ENCODE measurements around the gene SLC7A4. TPM values are rescaled to one million over a fixed set of nuclear protein-coding genes. Genes with fewer than 3 reads are reported as not detected.

Gene SLC7A4
- total RNA-seq, 1 donor from 2014 or later, result not detected

GRCh38 chr22:20994902-20995241, 37.5 kb downstream of the SLC7A4 start:
- Histone ChIP-seq H3F3A (ENCODE audit: low read depth) (peaks cover 8% of the 10 kb centered on the region), H4K20me1 (ENCODE audit: low read depth) (no peaks in the 10 kb centered on the region), H2AFZ (replicated peaks) (no peak overlapping the region), H3K27me3 (no peaks in the 10 kb centered on the region), H3K4me2 (no peak overlapping the region), H3K79me2 (ENCODE audit: low read depth) (peaks cover 1% of the 10 kb centered on the region), H3K27ac (no peak overlapping the region), H3K36me3 (no peaks in the 10 kb centered on the region), H3K4me1 (no peaks in the 10 kb centered on the region), H3K9me3 (ENCODE audit: low read depth) (no peaks in the 10 kb centered on the region), H3K9ac (no peak overlapping the region), H3K4me3 (no peak overlapping the region)
- Mint-ChIP-seq H3K4me3 (peak overlapping the region; percentile 35), H3K27ac (peak overlapping the region; percentile 42), H3K36me3 (peaks cover 1% of the 10 kb centered on the region), H3K27me3 (ENCODE audit: insufficient read depth, low read depth) (peaks cover 2% of the 10 kb centered on the region), H3K9me3 (no peaks in the 10 kb centered on the region), H3K4me1 (peaks cover 3% of the 10 kb centered on the region)
- no peak for TF ChIP-seq EZH2phosphoT487 (IDR thresholded peaks at IDR 0.05)
- no peak for TF ChIP-seq EZH2 (IDR thresholded peaks at IDR 0.05)
- TF ChIP-seq, protein P1, sequence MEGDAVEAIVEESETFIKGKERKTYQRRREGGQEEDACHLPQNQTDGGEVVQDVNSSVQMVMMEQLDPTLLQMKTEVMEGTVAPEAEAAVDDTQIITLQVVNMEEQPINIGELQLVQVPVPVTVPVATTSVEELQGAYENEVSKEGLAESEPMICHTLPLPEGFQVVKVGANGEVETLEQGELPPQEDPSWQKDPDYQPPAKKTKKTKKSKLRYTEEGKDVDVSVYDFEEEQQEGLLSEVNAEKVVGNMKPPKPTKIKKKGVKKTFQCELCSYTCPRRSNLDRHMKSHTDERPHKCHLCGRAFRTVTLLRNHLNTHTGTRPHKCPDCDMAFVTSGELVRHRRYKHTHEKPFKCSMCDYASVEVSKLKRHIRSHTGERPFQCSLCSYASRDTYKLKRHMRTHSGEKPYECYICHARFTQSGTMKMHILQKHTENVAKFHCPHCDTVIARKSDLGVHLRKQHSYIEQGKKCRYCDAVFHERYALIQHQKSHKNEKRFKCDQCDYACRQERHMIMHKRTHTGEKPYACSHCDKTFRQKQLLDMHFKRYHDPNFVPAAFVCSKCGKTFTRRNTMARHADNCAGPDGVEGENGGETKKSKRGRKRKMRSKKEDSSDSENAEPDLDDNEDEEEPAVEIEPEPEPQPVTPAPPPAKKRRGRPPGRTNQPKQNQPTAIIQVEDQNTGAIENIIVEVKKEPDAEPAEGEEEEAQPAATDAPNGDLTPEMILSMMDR (IDR thresholded peaks at IDR 0.05), result no peak
- no peak for DNase-seq (ENCODE audit: low spot score)

DNA sequence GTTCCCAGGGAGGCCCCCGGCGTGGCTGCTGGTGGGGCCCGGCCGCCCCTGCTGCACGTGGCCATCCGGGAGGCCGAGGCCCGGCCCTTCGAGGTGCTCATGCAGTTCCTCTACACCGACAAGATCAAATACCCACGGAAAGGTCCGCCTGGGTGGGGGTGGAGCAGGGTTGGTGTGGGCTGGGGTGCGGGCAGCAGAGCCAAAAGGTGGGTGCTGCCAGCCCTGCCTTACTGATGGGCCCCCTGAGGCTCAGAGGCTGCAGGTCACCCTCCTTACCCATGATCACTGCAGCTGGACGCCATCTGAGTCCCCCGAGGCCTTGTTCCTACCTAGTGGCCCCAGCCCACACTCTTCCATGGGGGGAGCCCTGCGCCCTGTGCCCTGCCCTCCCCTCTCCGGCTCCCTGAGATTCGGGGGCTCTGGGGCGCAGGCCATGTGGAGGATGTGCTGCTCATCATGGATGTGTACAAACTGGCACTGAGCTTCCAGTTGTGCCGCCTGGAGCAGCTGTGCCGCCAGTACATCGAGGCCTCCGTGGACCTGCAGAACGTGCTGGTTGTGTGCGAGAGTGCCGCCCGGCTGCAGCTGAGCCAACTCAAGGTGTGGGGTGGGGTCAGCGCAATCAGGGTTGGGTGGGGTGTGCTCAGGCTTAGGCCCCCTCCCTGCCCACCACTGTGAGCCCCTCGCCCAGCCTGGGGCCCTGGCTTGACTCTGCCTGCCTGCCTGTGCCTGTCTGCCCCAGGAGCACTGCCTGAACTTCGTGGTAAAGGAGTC, 38.0 kb downstream of the SLC7A4 start:
- peaks cover 1% of the 10 kb centered on the region for H3K36me3 Mint-ChIP-seq

DNA sequence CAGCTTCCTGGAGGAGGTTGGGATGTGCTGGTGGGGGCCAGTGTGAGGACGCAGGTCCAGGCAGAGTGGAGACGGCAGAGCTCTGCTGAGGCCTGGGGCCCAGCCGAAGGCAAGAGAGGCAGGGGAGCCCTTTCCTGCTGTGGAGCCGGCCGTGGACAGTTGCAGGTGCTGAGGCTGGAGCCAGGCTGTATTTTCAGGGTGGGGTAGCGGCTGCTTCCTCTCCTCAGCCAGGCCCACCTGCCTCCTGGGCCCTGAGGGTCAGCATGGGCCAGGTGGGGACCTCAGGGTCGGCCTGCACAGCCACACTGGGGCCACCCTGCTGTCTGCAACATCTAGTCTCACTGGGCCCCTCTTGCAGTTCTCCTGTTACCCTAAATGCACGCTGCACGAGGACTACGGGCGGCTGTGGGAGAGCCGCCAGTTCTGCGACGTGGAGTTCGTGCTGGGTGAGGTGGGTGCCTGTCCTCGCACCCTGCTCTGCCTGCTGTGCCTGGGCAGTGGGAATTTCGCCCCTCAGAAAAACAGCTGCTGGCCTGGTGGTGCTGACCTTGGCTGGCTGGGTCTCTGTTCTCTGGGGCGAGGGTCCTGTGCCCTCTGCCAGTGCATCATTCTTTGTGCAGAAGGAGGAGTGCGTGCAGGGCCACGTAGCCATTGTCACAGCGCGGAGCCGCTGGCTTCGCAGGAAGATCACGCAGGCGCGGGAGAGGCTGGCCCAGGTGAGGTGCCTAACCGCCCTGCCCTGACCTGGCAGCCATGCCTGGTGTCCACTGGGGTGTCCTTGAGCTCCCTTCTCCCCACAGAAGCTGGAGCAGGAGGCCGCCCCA, 38.8 kb downstream of the SLC7A4 start:
- Mint-ChIP-seq H3K36me3 (peaks cover 1% of the 10 kb centered on the region), H3K4me1 (peaks cover 3% of the 10 kb centered on the region), H3K9me3 (no peaks in the 10 kb centered on the region), H3K27me3 (ENCODE audit: insufficient read depth, low read depth) (peaks cover 2% of the 10 kb centered on the region), H3K27ac (no peak overlapping the region), H3K4me3 (no peak overlapping the region)
- Histone ChIP-seq H3K27me3 (no peaks in the 10 kb centered on the region), H4K20me1 (ENCODE audit: low read depth) (no peaks in the 10 kb centered on the region), H3K9me3 (ENCODE audit: low read depth) (no peaks in the 10 kb centered on the region), H3K27ac (no peak overlapping the region), H3K36me3 (no peaks in the 10 kb centered on the region), H3K79me2 (ENCODE audit: low read depth) (no peaks in the 10 kb centered on the region), H2AFZ (replicated peaks) (no peak overlapping the region), H3K4me1 (no peaks in the 10 kb centered on the region), H3K4me3 (no peak overlapping the region), H3K4me2 (no peak overlapping the region), H3F3A (ENCODE audit: low read depth) (no peaks in the 10 kb centered on the region), H3K9ac (no peak overlapping the region)
- DNase-seq (ENCODE audit: low spot score), result no peak
- TF ChIP-seq EZH2 (IDR thresholded peaks at IDR 0.05) (no peak), EZH2phosphoT487 (IDR thresholded peaks at IDR 0.05) (no peak)
- TF ChIP-seq, protein P1 (IDR thresholded peaks at IDR 0.05), result no peak

More for the DNA sequence above, 38.0 kb downstream of the SLC7A4 start:
- H3K27me3 Mint-ChIP-seq (ENCODE audit: insufficient read depth, low read depth), result peaks cover 2% of the 10 kb centered on the region
- no peak overlapping the region for H2AFZ ChIP-seq (replicated peaks)
- H3K4me3 ChIP-seq, result no peak overlapping the region
- peak overlapping the region; percentile 42 for H3K27ac Mint-ChIP-seq
- peaks cover 3% of the 10 kb centered on the region for H3K4me1 Mint-ChIP-seq
- H3K27me3 ChIP-seq, result no peaks in the 10 kb centered on the region
- H3K27ac ChIP-seq, result no peak overlapping the region
- H3K4me3 Mint-ChIP-seq, result peak overlapping the region; percentile 35
- H3K4me2 ChIP-seq, result no peak overlapping the region
- no peaks in the 10 kb centered on the region for H3K9me3 Mint-ChIP-seq
- no peaks in the 10 kb centered on the region for H3K4me1 ChIP-seq
- H4K20me1 ChIP-seq (ENCODE audit: low read depth), result no peaks in the 10 kb centered on the region
- H3K36me3 ChIP-seq, result no peaks in the 10 kb centered on the region
- no peak for TF ChIP-seq EZH2phosphoT487 (IDR thresholded peaks at IDR 0.05)
- TF ChIP-seq, protein P1 (IDR thresholded peaks at IDR 0.05), result no peak
- no peak for TF ChIP-seq EZH2 (IDR thresholded peaks at IDR 0.05)
- no peak for DNase-seq (ENCODE audit: low spot score)
- no peak overlapping the region for H3K9ac ChIP-seq
- H3K9me3 ChIP-seq (ENCODE audit: low read depth), result no peaks in the 10 kb centered on the region
- no peaks in the 10 kb centered on the region for H3K79me2 ChIP-seq (ENCODE audit: low read depth)
- peaks cover 5% of the 10 kb centered on the region for H3F3A ChIP-seq (ENCODE audit: low read depth)

All from neural progenitor cell (in vitro differentiated cells).